ENCODE data around the gene DHRS13.

DNA sequence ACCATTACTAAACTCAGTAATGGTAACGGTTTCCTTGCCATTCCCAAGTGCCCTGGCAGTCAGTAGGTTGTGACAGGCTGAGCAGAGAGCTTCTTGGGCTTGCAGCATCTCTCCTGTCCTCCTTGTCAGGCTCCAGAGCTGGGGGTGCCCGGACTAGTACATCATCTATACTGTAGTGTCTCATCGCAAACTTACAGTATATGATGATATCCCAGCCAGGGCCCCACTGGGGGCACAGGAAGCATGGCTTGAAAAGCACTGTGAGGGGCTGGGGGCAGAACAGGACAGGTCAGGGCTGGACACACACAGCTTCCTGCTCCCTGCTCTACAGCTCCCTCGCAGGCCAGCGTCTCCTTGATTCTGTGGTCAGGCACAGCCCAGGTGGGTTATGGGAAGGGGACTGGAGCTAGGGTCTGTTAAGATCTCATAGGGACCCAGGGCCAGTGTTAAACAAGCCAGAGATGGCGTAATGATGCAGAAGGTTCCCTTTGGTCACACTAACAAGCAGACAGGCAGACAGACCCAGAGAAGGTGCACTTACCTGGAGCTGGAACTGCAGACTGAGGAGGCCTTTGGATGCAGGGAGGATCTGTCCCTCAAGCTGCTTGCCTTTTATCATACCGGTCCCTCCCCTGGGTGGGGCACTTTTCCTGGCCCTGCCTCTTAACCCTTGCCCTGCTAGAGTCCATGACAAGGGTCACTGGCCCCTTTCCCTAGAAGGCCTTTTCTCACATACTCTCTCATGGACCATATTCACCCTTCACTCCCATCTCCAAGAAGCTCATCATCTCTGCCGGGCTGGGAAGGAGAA, 41.3 kb downstream of the DHRS13 start:
- TF ChIP-seq, protein P1, sequence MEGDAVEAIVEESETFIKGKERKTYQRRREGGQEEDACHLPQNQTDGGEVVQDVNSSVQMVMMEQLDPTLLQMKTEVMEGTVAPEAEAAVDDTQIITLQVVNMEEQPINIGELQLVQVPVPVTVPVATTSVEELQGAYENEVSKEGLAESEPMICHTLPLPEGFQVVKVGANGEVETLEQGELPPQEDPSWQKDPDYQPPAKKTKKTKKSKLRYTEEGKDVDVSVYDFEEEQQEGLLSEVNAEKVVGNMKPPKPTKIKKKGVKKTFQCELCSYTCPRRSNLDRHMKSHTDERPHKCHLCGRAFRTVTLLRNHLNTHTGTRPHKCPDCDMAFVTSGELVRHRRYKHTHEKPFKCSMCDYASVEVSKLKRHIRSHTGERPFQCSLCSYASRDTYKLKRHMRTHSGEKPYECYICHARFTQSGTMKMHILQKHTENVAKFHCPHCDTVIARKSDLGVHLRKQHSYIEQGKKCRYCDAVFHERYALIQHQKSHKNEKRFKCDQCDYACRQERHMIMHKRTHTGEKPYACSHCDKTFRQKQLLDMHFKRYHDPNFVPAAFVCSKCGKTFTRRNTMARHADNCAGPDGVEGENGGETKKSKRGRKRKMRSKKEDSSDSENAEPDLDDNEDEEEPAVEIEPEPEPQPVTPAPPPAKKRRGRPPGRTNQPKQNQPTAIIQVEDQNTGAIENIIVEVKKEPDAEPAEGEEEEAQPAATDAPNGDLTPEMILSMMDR (IDR thresholded peaks at IDR 0.05; ENCODE audit: low read length) = no peak
- no peak for TF ChIP-seq EZH2 (IDR thresholded peaks at IDR 0.05; ENCODE audit: borderline replicate concordance, low read length)
